ENCODE results near the gene ACADSB. TPM values are rescaled to one million over a fixed set of nuclear protein-coding genes. Genes with fewer than 3 reads are reported as not detected.

The ACADSB gene
- total RNA-seq, 1 donor from 2014 or later, result 3.7 TPM

GRCh38 chr10:123101872-123102271 is 93.1 kb downstream of the ACADSB start:
- DNase-seq, result no peak

GRCh38 chr10:123102673-123103072 is 93.9 kb downstream of the ACADSB start:
- no peak for DNase-seq

- no peak for DNase-seq
These were observed 95.1 kb downstream of the ACADSB start for GRCh38 chr10:123103944-123104343.

Other genes with a start within 250 kb of the ACADSB start
- gene CUZD1, start 163.1 kb upstream of the ACADSB start, total RNA-seq, result 0.34 and 0.51 TPM in 2 replicates
- gene FAM24B, start 129.4 kb upstream of the ACADSB start, total RNA-seq, result 2.2 and 5.1 TPM in 2 replicates
- not detected in 2 replicates for gene FAM24A, start 98.4 kb upstream of the ACADSB start, total RNA-seq
- gene C10orf88, start 54.8 kb upstream of the ACADSB start, total RNA-seq, result 8.8 and 13.1 TPM in 2 replicates
- 1.7 and 3.2 TPM in 2 replicates for gene PSTK, start 28.6 kb upstream of the ACADSB start, total RNA-seq
- 2.9 and 4.5 TPM in 2 replicates for gene IKZF5, start 211 bp upstream of the ACADSB start, total RNA-seq
- not detected in 2 replicates for gene HMX3, start 127.0 kb downstream of the ACADSB start, total RNA-seq
- gene HMX2, start 139.1 kb downstream of the ACADSB start, total RNA-seq, result not detected in 2 replicates
- gene BUB3, start 145.4 kb downstream of the ACADSB start, total RNA-seq, result 157 and 216 TPM in 2 replicates